Breast epithelium (tissue), 3 donors: ENCODE results near the gene KLF5.

Experiments used
- POLR2A ChIP-seq: fragments of 450-650 bp; IDR thresholded peaks from one replicate; pipeline ENCODE4 v1.6.1; 2016; ENCODE audit warnings: antibody characterized with exemption, mild to moderate bottlenecking, moderate library complexity
- TF ChIP-seq, protein P1 (sequence below), 3 donors: fragments of 450-650 bp; IDR thresholded peaks; one replicate each; pipeline ENCODE4 v1.5.1; 2016 to 2017; ENCODE audit warnings: antibody characterized with exemption in 3 of 3, mild to moderate bottlenecking in 3 of 3, moderate library complexity in 3 of 3

- TF ChIP-seq, protein P1, sequence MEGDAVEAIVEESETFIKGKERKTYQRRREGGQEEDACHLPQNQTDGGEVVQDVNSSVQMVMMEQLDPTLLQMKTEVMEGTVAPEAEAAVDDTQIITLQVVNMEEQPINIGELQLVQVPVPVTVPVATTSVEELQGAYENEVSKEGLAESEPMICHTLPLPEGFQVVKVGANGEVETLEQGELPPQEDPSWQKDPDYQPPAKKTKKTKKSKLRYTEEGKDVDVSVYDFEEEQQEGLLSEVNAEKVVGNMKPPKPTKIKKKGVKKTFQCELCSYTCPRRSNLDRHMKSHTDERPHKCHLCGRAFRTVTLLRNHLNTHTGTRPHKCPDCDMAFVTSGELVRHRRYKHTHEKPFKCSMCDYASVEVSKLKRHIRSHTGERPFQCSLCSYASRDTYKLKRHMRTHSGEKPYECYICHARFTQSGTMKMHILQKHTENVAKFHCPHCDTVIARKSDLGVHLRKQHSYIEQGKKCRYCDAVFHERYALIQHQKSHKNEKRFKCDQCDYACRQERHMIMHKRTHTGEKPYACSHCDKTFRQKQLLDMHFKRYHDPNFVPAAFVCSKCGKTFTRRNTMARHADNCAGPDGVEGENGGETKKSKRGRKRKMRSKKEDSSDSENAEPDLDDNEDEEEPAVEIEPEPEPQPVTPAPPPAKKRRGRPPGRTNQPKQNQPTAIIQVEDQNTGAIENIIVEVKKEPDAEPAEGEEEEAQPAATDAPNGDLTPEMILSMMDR (IDR thresholded peaks at IDR 0.05) = no peak
- TF ChIP-seq POLR2A = no peak
These were observed 14.2 kb downstream of the KLF5 start for GRCh38 chr13:73073050-73073449.
